ENCODE measurements around the gene PSG2. TPM values are rescaled to one million over a fixed set of nuclear protein-coding genes. Genes with fewer than 3 reads are reported as not detected.
"Not testable (repeated sequence)": the region's sequence is repeated elsewhere in the genome, so short reads cannot be mapped to it uniquely, and the experiment has no call there.

Gene PSG2
- total RNA-seq = under 1 TPM in 1 of 2 donors, not detected in 1; 0.15 TPM

DNA sequence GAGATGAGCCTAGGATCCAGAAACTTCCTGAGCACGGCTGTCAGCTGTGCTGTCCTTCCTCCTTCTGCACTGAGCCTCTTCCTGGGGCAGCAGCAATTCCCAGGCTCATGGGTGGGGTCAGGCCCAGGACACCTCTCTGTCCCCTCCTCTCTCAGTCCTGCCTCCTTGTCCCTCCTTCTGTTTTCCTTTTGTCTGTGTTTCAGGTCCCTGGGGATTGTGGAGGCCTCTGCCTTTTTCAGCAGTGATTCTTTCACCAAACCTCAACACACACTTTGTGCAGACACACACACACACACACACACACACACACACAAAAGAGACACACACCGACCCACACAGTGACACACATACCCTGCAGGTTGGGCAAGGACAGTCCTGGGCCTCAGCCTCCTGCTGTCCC lies at the start of gene PSG2:
Gene PSG2 (minus strand): TSS at position 101 of the 400 bp plus-strand sequence. CDS start 132 bp downstream, outside the sequence.
- H3K4me1 Mint-ChIP-seq; H3K36me3 Mint-ChIP-seq (ENCODE audit: low read depth): not testable (repeated sequence)

DNA sequence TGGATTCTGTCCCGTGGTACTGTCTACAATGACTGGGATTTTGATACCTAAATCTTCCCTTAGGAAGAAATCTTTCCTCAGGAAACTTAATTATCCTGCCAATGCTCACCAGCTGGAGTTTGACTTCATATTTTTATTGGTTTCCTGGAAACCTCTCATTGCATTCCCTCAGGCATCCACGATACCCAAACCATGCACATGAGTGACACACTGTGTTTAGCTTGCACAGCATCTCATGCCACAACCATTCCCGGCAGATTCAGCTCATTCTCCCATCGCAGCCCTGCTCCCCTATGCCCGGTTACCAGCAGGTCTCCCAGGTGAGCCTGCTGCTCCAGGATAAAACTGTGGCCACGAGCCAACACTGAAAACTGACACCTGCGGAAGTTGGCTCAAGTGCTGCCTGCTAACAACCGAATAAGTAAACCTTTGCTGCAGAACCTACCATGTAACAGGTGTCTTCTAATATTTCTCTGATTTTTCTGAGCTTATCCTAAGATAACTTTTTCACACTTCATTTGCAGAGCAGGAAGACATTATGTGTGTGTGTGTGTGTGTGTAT lies 48.9 kb upstream of the PSG2 start:
- H3K27me3 Mint-ChIP-seq = peaks cover 16% of the 10 kb centered on the region
- ATAC-seq (replicated peaks); H3K27ac Mint-ChIP-seq; H3K9me3 Mint-ChIP-seq; H3K36me3 Mint-ChIP-seq (ENCODE audit: low read depth); H3K4me1 Mint-ChIP-seq; H3K4me3 Mint-ChIP-seq: not testable (repeated sequence)

More for the DNA sequence above, at the start of gene PSG2:
- H3K27ac Mint-ChIP-seq; H3K9me3 Mint-ChIP-seq; H3K4me3 Mint-ChIP-seq; ATAC-seq (replicated peaks): not testable (repeated sequence)
- peaks cover 18% of the 10 kb centered on the region for H3K27me3 Mint-ChIP-seq

DNA sequence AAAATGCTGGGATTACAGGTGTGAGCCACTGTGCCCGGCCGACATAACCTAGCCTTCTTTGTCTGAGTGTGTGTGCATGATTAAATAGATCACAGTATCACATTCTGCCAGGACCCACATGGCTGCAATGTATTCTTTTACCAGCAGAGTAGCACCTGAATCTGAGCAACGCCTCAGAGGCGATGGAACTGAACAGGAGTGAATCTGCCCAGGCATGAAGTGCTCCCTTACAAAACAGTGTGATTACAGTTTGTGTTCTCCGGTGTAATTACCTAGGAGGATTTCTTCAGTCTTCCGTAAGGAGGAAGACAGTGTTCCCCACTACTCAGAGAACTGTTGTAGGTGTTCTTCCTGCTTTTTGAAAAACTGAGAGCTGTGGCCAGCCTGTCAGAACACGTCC lies 46.7 kb upstream of the PSG2 start:
- peaks cover 13% of the 10 kb centered on the region for H3K27me3 Mint-ChIP-seq
- not testable (repeated sequence) for H3K36me3 Mint-ChIP-seq (ENCODE audit: low read depth); ATAC-seq (replicated peaks); H3K4me1 Mint-ChIP-seq; H3K9me3 Mint-ChIP-seq; H3K4me3 Mint-ChIP-seq; H3K27ac Mint-ChIP-seq

DNA sequence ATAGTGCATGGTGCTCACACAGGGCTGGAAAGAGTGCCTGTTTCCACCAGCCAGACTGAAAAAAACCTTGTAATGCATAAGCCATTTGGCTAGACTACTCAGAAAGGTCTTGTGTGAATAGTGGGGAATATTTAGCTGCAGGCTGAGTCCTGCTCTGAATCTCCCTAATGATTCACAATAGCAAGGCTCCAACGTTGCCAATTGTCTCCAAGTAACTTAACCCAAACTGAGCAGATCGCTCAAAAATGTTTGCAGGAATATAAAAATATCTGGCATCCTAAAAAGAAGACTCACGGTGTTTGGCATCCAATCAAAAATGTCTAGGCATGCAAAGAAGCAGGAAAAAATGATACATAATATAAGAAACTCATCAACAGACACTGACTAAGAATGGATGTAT lies 44.8 kb upstream of the PSG2 start:
- not testable (repeated sequence) for H3K4me3 Mint-ChIP-seq; H3K4me1 Mint-ChIP-seq; H3K36me3 Mint-ChIP-seq (ENCODE audit: low read depth); H3K27ac Mint-ChIP-seq; H3K9me3 Mint-ChIP-seq; ATAC-seq (replicated peaks)
- H3K27me3 Mint-ChIP-seq = peaks cover 11% of the 10 kb centered on the region

DNA sequence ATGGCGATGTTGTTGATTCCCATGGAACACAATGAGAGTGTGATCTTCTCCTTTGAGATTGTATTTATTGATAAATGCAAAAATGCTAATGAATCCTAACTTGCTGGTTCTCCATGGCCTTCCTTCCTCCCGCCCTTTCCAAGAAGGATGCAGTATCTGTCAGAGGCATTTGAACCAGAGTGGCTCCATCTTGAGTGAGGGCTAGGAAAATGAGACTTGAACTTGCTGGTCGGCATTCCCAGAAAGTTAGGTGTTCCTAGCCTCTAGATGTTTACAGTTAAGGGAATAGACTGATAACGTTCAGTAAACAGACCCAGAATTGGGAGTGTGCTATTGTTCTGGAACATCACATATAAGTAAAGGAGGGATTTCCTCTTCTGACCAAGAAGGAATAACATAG lies 44.2 kb upstream of the PSG2 start:
- H3K27me3 Mint-ChIP-seq = peaks cover 13% of the 10 kb centered on the region

DNA sequence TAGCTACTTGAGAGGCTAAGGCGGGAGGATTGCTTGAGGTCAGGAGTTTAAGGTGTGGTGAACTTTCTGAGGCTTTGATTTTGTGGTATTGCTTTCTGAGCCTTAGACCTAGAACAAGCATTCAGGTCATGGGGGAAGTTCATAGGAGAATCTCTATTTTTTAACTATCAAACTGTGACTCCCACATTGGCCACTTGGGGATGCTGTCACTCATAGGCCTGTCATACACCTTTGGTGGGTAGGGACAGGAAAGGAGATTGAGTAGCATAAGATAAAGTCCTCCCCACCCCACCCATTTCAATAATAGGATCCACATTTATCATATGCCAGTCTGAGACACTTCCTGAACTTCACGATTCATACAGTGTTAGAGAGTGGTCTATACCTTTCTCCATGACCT lies 41.9 kb upstream of the PSG2 start:
- Mint-ChIP-seq H3K36me3 (ENCODE audit: low read depth) (no peaks in the 10 kb centered on the region), H3K4me1 (no peaks in the 10 kb centered on the region), H3K9me3 (no peaks in the 10 kb centered on the region), H3K4me3 (no peak overlapping the region), H3K27me3 (peaks cover 8% of the 10 kb centered on the region), H3K27ac (no peak overlapping the region)
- no peak for ATAC-seq (replicated peaks)

More for the DNA sequence above, 44.2 kb upstream of the PSG2 start:
- Mint-ChIP-seq H3K27ac (no peak overlapping the region), H3K9me3 (no peaks in the 10 kb centered on the region), H3K36me3 (ENCODE audit: low read depth) (no peaks in the 10 kb centered on the region), H3K4me3 (no peak overlapping the region), H3K4me1 (no peaks in the 10 kb centered on the region)
- no peak for ATAC-seq (replicated peaks)

DNA sequence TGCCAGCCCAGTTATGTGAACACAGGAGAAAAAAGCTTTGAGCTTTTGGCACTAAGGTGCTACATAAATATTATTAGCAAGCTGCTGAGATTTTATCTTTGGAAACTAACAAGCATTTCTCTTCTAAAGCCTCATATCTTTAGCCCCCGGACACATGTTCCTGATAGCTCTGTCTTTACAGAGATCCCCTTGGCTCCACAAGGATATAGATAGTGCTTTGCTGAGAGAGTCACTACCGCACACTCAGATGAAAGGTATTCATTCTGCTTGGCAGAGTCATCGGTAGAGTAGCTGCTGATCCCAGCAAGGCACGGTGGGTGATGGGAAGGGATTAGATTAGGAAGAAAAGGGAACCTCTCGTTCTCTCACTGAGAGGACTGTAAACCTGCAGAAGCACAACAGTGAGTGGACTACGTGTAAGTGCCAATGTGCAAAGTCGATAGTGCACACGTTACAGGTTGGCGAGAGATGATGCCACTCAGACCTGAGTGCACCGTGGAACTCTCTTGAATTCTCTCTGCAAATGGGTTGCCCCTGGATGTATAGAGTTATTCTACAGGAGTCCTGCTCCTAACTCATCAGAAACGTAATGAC lies 38.0 kb upstream of the PSG2 start:
- H3K27me3 Mint-ChIP-seq = peaks cover 12% of the 10 kb centered on the region
- not testable (repeated sequence) for H3K4me3 Mint-ChIP-seq; H3K27ac Mint-ChIP-seq; ATAC-seq (replicated peaks); H3K4me1 Mint-ChIP-seq; H3K36me3 Mint-ChIP-seq (ENCODE audit: low read depth); H3K9me3 Mint-ChIP-seq

DNA sequence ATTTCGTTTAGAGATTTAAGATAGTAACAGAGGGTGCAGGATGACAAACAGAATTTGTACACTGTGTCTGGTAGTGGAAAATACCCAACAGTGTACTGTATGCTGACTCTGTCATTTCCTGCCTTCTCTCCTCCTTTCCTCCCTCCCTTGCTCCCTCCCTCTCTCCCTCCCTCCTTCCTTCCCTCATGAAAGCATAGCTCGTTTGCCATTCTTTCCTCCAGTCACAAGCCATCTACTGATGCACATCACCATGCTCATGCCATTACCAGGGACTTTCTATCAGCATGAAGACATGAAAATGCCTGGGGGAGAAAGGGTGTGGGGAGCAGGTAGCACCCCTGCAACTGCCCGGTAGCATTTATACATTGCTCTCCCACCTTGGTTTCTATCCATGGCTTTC lies 37.0 kb upstream of the PSG2 start:
- H3K27ac Mint-ChIP-seq; ATAC-seq (replicated peaks); H3K4me3 Mint-ChIP-seq; H3K36me3 Mint-ChIP-seq (ENCODE audit: low read depth); H3K4me1 Mint-ChIP-seq; H3K9me3 Mint-ChIP-seq: not testable (repeated sequence)
- H3K27me3 Mint-ChIP-seq = peaks cover 12% of the 10 kb centered on the region

DNA sequence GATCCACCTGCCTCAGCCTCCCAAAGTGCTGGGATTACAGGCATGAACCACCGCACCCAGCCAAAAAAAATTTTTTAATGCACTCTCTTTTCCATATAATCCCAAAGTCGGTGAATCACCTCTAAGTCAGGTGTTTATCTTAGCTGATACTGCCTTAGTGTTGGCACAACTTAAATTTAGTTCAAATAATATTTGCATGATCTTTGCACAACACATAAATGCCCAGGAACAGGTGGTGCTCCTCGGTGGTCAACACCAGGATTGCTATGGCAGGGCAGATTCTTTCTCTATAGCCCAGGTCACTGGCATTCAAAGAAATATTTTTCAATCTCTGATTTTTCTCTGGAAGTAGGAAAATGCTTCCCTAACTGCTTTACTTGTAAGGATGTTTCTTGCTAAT lies 33.9 kb upstream of the PSG2 start:
- ATAC-seq (replicated peaks); H3K4me1 Mint-ChIP-seq; H3K27ac Mint-ChIP-seq; H3K36me3 Mint-ChIP-seq (ENCODE audit: low read depth); H3K4me3 Mint-ChIP-seq: not testable (repeated sequence)
- peaks cover 15% of the 10 kb centered on the region for H3K9me3 Mint-ChIP-seq
- peaks cover 11% of the 10 kb centered on the region for H3K27me3 Mint-ChIP-seq

DNA sequence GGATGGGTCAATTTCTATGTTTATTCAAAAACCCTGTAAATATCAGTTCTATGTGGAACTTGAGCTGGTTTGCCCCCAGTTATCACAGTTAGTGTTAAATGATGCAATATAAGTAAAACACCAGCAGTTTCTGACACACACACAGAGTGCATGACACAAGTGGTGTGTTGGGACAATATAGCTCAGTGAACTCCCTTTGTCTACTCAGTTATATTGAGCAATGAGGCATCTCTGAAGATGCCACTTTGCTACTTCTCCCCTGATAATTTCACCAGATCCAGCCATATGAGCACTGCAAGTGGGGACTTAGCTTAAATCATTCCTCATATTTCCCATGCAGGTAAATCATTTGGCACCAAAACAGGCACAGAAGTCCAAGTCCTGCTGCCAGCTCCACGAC lies 33.0 kb upstream of the PSG2 start:
- H3K27ac Mint-ChIP-seq; ATAC-seq (replicated peaks); H3K4me1 Mint-ChIP-seq; H3K4me3 Mint-ChIP-seq; H3K36me3 Mint-ChIP-seq (ENCODE audit: low read depth): not testable (repeated sequence)
- peaks cover 11% of the 10 kb centered on the region for H3K27me3 Mint-ChIP-seq
- peaks cover 15% of the 10 kb centered on the region for H3K9me3 Mint-ChIP-seq

DNA sequence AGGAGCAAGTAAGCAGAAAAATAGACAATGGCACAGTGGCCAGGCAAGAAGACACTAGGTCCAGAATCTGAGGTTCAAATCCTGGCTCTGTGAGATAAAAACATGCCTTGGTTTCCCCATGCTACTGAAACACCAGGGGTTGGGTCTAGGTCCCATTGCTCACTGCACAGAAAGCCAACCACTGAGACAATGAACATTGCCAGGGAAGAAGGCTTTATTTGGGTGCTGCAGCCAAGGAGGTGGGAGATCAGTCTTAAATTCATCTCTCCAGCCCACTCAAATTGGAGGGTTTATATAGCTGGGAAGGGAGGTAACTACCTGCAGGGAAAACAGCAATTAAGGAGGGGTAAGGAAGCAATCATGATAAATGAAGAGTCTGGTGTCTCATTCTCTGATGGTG lies 32.6 kb upstream of the PSG2 start:
- H3K36me3 Mint-ChIP-seq (ENCODE audit: low read depth); ATAC-seq (replicated peaks); H3K4me1 Mint-ChIP-seq; H3K4me3 Mint-ChIP-seq; H3K27ac Mint-ChIP-seq: not testable (repeated sequence)
- Mint-ChIP-seq H3K27me3 (peaks cover 11% of the 10 kb centered on the region), H3K9me3 (peaks cover 15% of the 10 kb centered on the region)

DNA sequence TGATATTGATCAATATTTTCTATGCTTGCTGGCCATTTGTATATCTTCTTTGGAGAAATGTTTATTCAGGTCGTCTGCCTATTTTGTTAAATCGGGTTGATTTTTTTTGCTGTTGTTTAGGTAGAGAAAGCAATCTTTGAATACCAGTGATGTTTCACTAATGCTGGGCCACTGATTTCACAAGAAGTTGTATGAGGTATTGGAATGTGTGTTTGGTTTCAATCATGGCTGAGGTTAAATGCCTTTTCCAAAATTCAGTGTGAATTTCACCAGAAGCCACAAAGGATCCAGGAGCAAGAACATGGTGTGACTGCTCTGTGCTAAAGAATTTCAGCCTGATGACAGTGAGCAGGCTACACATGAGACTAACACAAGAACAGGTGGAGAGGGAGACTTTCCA lies 32.1 kb upstream of the PSG2 start:
- not testable (repeated sequence) for ATAC-seq (replicated peaks); H3K27ac Mint-ChIP-seq; H3K36me3 Mint-ChIP-seq (ENCODE audit: low read depth); H3K4me3 Mint-ChIP-seq; H3K4me1 Mint-ChIP-seq
- H3K27me3 Mint-ChIP-seq = peaks cover 11% of the 10 kb centered on the region
- peaks cover 15% of the 10 kb centered on the region for H3K9me3 Mint-ChIP-seq

DNA sequence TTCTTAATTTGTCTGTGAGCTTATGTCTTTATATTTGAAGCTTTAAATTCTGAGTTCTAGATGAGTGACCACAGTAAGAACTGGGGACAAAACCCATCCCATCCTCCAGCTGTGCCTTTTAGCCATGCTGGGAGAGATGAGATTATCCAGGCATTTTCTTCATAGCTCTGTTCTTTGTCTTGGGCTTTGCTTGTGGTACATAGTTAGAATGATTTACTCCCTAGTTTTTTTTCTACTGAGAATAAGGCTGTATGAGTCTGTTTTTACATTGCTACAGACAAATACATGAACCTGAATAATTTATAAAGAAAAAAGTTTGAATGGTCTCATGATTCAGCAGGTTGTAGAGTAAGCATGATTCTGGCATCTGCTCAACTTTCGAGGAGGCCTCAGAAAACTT lies 24.9 kb upstream of the PSG2 start:
- H3K27ac Mint-ChIP-seq; H3K4me1 Mint-ChIP-seq; H3K4me3 Mint-ChIP-seq; H3K36me3 Mint-ChIP-seq (ENCODE audit: low read depth); H3K27me3 Mint-ChIP-seq; ATAC-seq (replicated peaks): not testable (repeated sequence)
- peaks cover 14% of the 10 kb centered on the region for H3K9me3 Mint-ChIP-seq

DNA sequence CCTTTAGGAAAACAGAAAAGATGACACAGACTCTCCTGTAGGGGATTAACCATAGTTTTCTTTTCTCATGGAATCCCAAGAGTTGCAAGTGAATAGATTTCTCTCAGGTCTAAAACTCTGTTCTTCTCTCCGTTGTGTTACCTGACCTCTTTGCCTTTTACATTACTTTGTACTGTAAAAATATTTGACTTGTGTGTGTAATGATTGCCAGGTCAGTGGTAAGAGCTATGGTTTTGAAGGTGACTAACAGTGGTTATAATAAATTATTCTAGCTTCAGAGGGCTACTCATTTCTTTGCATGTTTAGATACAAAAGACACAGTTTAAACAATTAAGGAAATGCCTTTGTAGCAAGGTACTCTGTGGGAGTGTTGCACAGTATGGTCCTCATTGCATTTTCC lies 23.0 kb upstream of the PSG2 start:
- H3K4me1 Mint-ChIP-seq = no peaks in the 10 kb centered on the region
- no peaks in the 10 kb centered on the region for H3K36me3 Mint-ChIP-seq (ENCODE audit: low read depth)
- no peak overlapping the region for H3K27ac Mint-ChIP-seq
- peaks cover 14% of the 10 kb centered on the region for H3K9me3 Mint-ChIP-seq
- H3K27me3 Mint-ChIP-seq = peaks cover 3% of the 10 kb centered on the region
- H3K4me3 Mint-ChIP-seq = no peak overlapping the region
- no peak for ATAC-seq (replicated peaks)

DNA sequence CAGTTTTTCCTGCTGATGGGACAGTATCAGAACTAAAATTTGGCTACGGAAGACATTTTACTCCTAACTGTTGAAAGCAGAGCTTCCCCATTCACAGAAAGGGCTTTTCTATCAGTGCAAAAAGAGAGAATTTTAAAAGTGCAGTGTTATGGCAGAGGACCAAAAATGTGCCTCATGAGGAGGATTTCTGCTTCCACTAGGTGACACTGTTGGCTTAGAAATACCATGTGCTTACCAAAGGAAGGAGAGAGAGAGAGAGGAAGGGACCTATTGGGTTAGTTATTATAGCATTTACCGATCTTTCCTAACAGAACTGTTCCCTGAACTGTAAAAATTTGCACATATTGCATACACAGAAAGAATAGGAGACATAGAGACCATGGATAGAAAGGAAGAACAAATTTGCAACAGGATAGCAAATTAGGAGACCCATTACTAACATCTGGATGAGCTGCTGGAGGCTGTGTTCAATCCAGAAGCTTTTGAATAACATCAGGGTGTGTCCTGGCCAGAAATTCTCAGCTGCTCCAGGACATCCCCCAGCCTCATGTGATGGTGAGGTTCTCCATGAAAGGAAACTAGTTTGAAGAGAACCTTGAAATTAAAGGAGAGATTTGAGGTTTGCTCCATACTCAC lies 21.8 kb upstream of the PSG2 start:
- not testable (repeated sequence) for H3K27ac Mint-ChIP-seq; H3K4me1 Mint-ChIP-seq; H3K27me3 Mint-ChIP-seq; H3K4me3 Mint-ChIP-seq; ATAC-seq (replicated peaks); H3K36me3 Mint-ChIP-seq (ENCODE audit: low read depth)
- H3K9me3 Mint-ChIP-seq = peaks cover 14% of the 10 kb centered on the region

All from activated T-helper 17 cell treated with anti-CD3 and anti-CD28 coated beads, Interleukin-2, amount 50 U/mL, for 72 hours (primary cell).